H1 (cell line): ENCODE measurements around the gene PPP1R9A. TPM values are rescaled to one million over a fixed set of nuclear protein-coding genes. Genes with fewer than 3 reads are reported as not detected.

Source experiments
- CTCF ChIA-PET: fragments of 300-600 bp; sonication (Branson Sonifier 250); formaldehyde crosslinking; loops from one replicate; lab custom pipeline; 2021; ENCODE audit not compliant: partially characterized antibody; lab: Charles Lee
- POLR2A ChIA-PET: fragments of 300-600 bp; sonication (Branson Sonifier 250); formaldehyde crosslinking; loops from one replicate; lab custom pipeline; 2021; ENCODE audit warnings: inconsistent platforms; ENCODE audit not compliant: partially characterized antibody; lab: Charles Lee
- DNase-seq, 2 experiments: peaks; one replicate each; pipeline versions ENCODE4 v3.0.0 to v3.0.0-alpha.2; 2010 to 2022; ENCODE audit warnings: low spot score in 2 of 2, low read depth in 1 of 2, mixed read lengths in 1 of 2
- FAIRE-seq: peaks from 2 replicates; lab custom pipeline; 2011; peaks lifted over from hg19 to GRCh38; lab: Jason Lieb, UNC
- H2AFZ ChIP-seq: 2 replicates; pipeline ENCODE4 v1.8.1; 2012; ENCODE audit warnings: low read length, inconsistent platforms
- H2AK5ac ChIP-seq: 2 replicates; pipeline ENCODE4 v1.6.1; 2013; ENCODE audit warnings: low read depth, low read length
- H2BK120ac ChIP-seq: replicated peaks from 2 replicates; pipeline ENCODE3; 2013; ENCODE audit warnings: low read depth, low read length, inconsistent platforms
- H2BK12ac ChIP-seq: 2 replicates; pipeline ENCODE4 v1.6.1; 2013; ENCODE audit warnings: low read depth, low read length
- H2BK15ac ChIP-seq: 2 replicates; pipeline ENCODE4 v1.6.1; 2013; ENCODE audit warnings: low read length
- H2BK20ac ChIP-seq: 2 replicates; pipeline ENCODE4 v1.6.1; 2013; ENCODE audit warnings: low read length
- H2BK5ac ChIP-seq: 2 replicates; pipeline ENCODE4 v1.6.1; 2013; ENCODE audit warnings: low read depth, low read length
- H3K14ac ChIP-seq: 2 replicates; pipeline ENCODE4 v1.6.1; 2013; ENCODE audit warnings: inconsistent platforms; ENCODE audit not compliant: insufficient read length
- H3K18ac ChIP-seq: 2 replicates; pipeline ENCODE4 v1.6.1; 2013; ENCODE audit warnings: low read length; ENCODE audit errors: extremely low read depth
- H3K23ac ChIP-seq: 2 replicates; pipeline ENCODE4 v1.6.1; 2013; ENCODE audit warnings: inconsistent platforms; ENCODE audit not compliant: insufficient read length
- H3K23me2 ChIP-seq: 2 replicates; pipeline ENCODE4 v1.6.1; 2013; ENCODE audit warnings: low read depth, low read length
- H3K27ac ChIP-seq: 2 replicates; pipeline ENCODE4 v1.6.1; 2011; ENCODE audit warnings: low read depth, low read length, inconsistent platforms
- H3K27me3 ChIP-seq, 4 experiments: replicated peaks in 1 of 4; 1 replicate in 1 of 4; 2 replicates in 3 of 4; pipeline versions ENCODE4 v1.6.1 to v1.8.1; 2011 to 2013; ENCODE audit warnings: low read length in 3 of 4, mild to moderate bottlenecking in 3 of 4, inconsistent platforms in 2 of 4, mixed read lengths in 2 of 4, moderate library complexity in 1 of 4; ENCODE audit not compliant: control insufficient read depth in 3 of 4, insufficient read depth in 3 of 4; ENCODE audit errors: extremely low read depth in 1 of 4
- H3K36me3 ChIP-seq, 4 experiments: 2 replicates each; pipeline versions ENCODE4 v1.6.1 to v1.8.1; 2011 to 2013; ENCODE audit warnings: mild to moderate bottlenecking in 4 of 4, low read length in 3 of 4, moderate library complexity in 2 of 4, control low read depth in 1 of 4, inconsistent platforms in 1 of 4; ENCODE audit not compliant: insufficient read depth in 4 of 4, control insufficient read depth in 2 of 4
- H3K4ac ChIP-seq: replicated peaks from 2 replicates; pipeline ENCODE3; 2013; ENCODE audit warnings: low read length, low read depth, mixed read lengths, inconsistent platforms; ENCODE audit not compliant: insufficient read length
- H3K4me1 ChIP-seq, 4 experiments: replicated peaks in 1 of 4; 1 replicate in 1 of 4; 2 replicates in 3 of 4; pipeline versions ENCODE4 v1.6.1 to v1.8.1; 2011 to 2013; ENCODE audit warnings: low read length in 3 of 4, inconsistent platforms in 2 of 4, mixed read lengths in 1 of 4; ENCODE audit not compliant: insufficient read depth in 4 of 4, control insufficient read depth in 3 of 4
- H3K4me2 ChIP-seq, 2 experiments: 2 replicates each; pipeline versions ENCODE4 v1.6.1 to v1.8.1; 2011 to 2013; ENCODE audit warnings: low read depth in 2 of 2, low read length in 2 of 2, control low read depth in 1 of 2, inconsistent platforms in 1 of 2, mild to moderate bottlenecking in 1 of 2; ENCODE audit not compliant: insufficient read depth in 1 of 2
- H3K4me3 ChIP-seq, 4 experiments: fragments of 200-600, 300-600 bp in 1 of 4; sonication (generic), shearing (Covaris generic), sonication (Bioruptor Twin) in 1 of 4; 2 replicates each; pipeline versions ENCODE4 v1.5.1 to v1.8.1; 2011 to 2016; ENCODE audit warnings: low read length in 4 of 4, low read depth in 3 of 4, control low read depth in 2 of 4, inconsistent platforms in 2 of 4, mild to moderate bottlenecking in 2 of 4, mixed read lengths in 1 of 4, moderate library complexity in 1 of 4; ENCODE audit not compliant: insufficient read depth in 2 of 4; ENCODE audit errors: extremely low read depth in 1 of 4
- H3K56ac ChIP-seq: replicated peaks from 2 replicates; pipeline ENCODE3; 2013; ENCODE audit warnings: low read depth, mild to moderate bottlenecking, mixed read lengths, low read length, inconsistent platforms; ENCODE audit not compliant: insufficient read length
- H3K79me1 ChIP-seq: 2 replicates; pipeline ENCODE4 v1.6.1; 2013; ENCODE audit warnings: low read depth, low read length, control low read depth
- H3K79me2 ChIP-seq, 2 experiments: 2 replicates each; pipeline versions ENCODE4 v1.6.1 to v1.8.1; 2012 to 2013; ENCODE audit warnings: low read length in 2 of 2, mild to moderate bottlenecking in 2 of 2, inconsistent platforms in 1 of 2; ENCODE audit not compliant: insufficient read depth in 2 of 2, control insufficient read depth in 1 of 2
- H3K9ac ChIP-seq, 4 experiments: replicated peaks in 1 of 4; 1 replicate in 1 of 4; 2 replicates in 3 of 4; pipeline versions ENCODE4 v1.6.1 to v1.8.1; 2011 to 2013; ENCODE audit warnings: low read depth in 3 of 4, low read length in 3 of 4, control low read depth in 2 of 4, mild to moderate bottlenecking in 2 of 4, moderate library complexity in 2 of 4, inconsistent platforms in 1 of 4; ENCODE audit errors: extremely low read depth in 1 of 4
- H3K9me3 ChIP-seq, 2 experiments: 2 replicates each; pipeline versions ENCODE4 v1.6.1 to v1.8.1; 2012 to 2013; ENCODE audit warnings: mild to moderate bottlenecking in 2 of 2, moderate library complexity in 2 of 2, control low read depth in 1 of 2, inconsistent platforms in 1 of 2, low read depth in 1 of 2, low read length in 1 of 2, mixed read lengths in 1 of 2; ENCODE audit not compliant: insufficient read depth in 2 of 2
- H4K20me1 ChIP-seq, 2 experiments: replicated peaks in 1 of 2; 2 replicates each; pipeline versions ENCODE3 to v1.8.1; 2011 to 2013; ENCODE audit warnings: inconsistent platforms in 2 of 2, low read length in 2 of 2, mild to moderate bottlenecking in 1 of 2; ENCODE audit not compliant: insufficient read depth in 2 of 2, control insufficient read depth in 1 of 2
- H4K5ac ChIP-seq: 2 replicates; pipeline ENCODE4 v1.6.1; 2013; ENCODE audit warnings: low read length, low read depth, mixed read lengths, inconsistent platforms; ENCODE audit not compliant: insufficient read length
- H4K8ac ChIP-seq: 2 replicates; pipeline ENCODE4 v1.8.0; 2013; ENCODE audit warnings: mild to moderate bottlenecking, moderate library complexity, low read length, inconsistent platforms; ENCODE audit not compliant: insufficient read depth; ENCODE audit errors: extremely low read depth
- H4K91ac ChIP-seq: replicated peaks from 2 replicates; pipeline ENCODE3; 2013; ENCODE audit warnings: low read length, mixed read lengths, inconsistent platforms; ENCODE audit not compliant: insufficient read length
- ASH2L ChIP-seq: fragments of 200-600, 300-600 bp; sonication (generic); IDR thresholded peaks from one replicate; pipeline ENCODE4 v1.7.1; 2017; ENCODE audit warnings: low read length
- CHD2 ChIP-seq: IDR thresholded peaks from 2 replicates; pipeline ENCODE4 v1.6.1; 2012; ENCODE audit warnings: low read length, improper control_type of control experiment
- POLR2A ChIP-seq, 2 experiments: IDR thresholded peaks; 1 replicate in 1 of 2; 2 replicates in 1 of 2; pipeline ENCODE4 v1.6.1; 2011; ENCODE audit warnings: low read depth in 2 of 2, low read length in 2 of 2, mild to moderate bottlenecking in 2 of 2; ENCODE audit errors: control extremely low read depth in 1 of 2
- SP1 ChIP-seq: IDR thresholded peaks from 2 replicates; pipeline ENCODE4 v1.6.1; 2011; ENCODE audit warnings: low read depth, low read length
- SP4 ChIP-seq: IDR thresholded peaks from 2 replicates; pipeline ENCODE4 v1.6.1; 2012; ENCODE audit warnings: low read length, inconsistent platforms
- whole genome bisulfite sequencing, 2 experiments: shearing (Covaris generic) in 1 of 2; methylation state at CpG; one replicate each; pipeline versions ENCODE4 v1.1.6 to v1.1.7; 2013 to 2015; ENCODE audit warnings: low lambda C conversion rate in 2 of 2, mixed read lengths in 2 of 2, inconsistent platforms in 1 of 2, low coverage in 1 of 2, missing lambda C conversion rate in 1 of 2; ENCODE audit not compliant: insufficient replicate concordance in 2 of 2, insufficient coverage in 1 of 2, insufficient read length in 1 of 2; ENCODE audit errors: extremely low coverage in 1 of 2, missing lambda C conversion rate in 1 of 2; 5-methylcytosine and 5-hydroxymethylcytosine counted together
- polyA plus RNA-seq, 7 experiments: library from polyadenylated mRNA; depleted of rRNA in 3 of 7; stranded (reverse) in 5 of 7; unstranded in 2 of 7; fragments of >200 nt in 5 of 7; fragments of 200-250 nt in 2 of 7; gene quantifications; 1 replicate in 5 of 7; 2 replicates in 1 of 7; 4 replicates in 1 of 7; pipeline versions ENCODE4 v1.2.1 to v1.2.3, GENCODE V29; 2011 to 2013; ENCODE audit warnings: missing spikeins in 2 of 7, mixed read lengths in 2 of 7
- total RNA-seq: library from RNA; stranded (reverse); fragmentation: NEBNext Ultra II Directional; extraction: Animal tissue kit (Norgen Biotek cat#: 25700); gene quantifications from 2 replicates; pipeline ENCODE4 v1.2.1, GENCODE V29; 2021

The PPP1R9A gene
- total and polyA plus RNA-seq, 2 of the 8 experiments (the other 6 are each of a cell fraction or from before 2014, with no cell fraction given) = 3.0 to 20.3 TPM

- ChIA-PET POLR2A (interaction anchor here (0.6 kb wide), 1 partner anchor 16 kb away, joined by 5 read pairs; no protein-coding TSS in a partner anchor), CTCF (interaction anchor here (0.6 to 3.8 kb wide), 7 partner anchors 13 to 751 kb away, joined by 3 to 14 read pairs (median 5); no protein-coding TSS in a partner anchor)
These were observed 293.3 kb downstream of the PPP1R9A start for GRCh38 chr7:95200741-95201140.

More at GRCh38 chr7:95200741-95201140, 293.3 kb downstream of the PPP1R9A start:
- Histone ChIP-seq H2AFZ (no peak overlapping the region), H3K9ac (no peak overlapping the region), H3K27ac (no peak overlapping the region), H3K27me3 (no peaks in the 10 kb centered on the region), H3K23me2 (peaks cover 6% of the 10 kb centered on the region; the same call in 1 of the 2 replicates), H3K79me2 (no peaks in the 10 kb centered on the region), H3K79me1 (no peaks in the 10 kb centered on the region; the same call in 1 of the 2 replicates), H2BK12ac (no peak overlapping the region), H3K4me1 (no peaks in the 10 kb centered on the region), H3K23ac (no peak overlapping the region), H4K8ac (no peak overlapping the region), H4K91ac (no peak overlapping the region), H3K36me3 (no peaks in the 10 kb centered on the region), H3K4ac (no peak overlapping the region), H3K9me3 (no peaks in the 10 kb centered on the region), H4K5ac (no peak overlapping the region), H2BK120ac (no peak overlapping the region), H3K14ac (no peak overlapping the region), H4K20me1 (peaks cover 0 to 5% of the 10 kb centered on the region in 2 experiments), H3K4me2 (no peak overlapping the region), H2BK15ac (no peak overlapping the region), H2AK5ac (no peak overlapping the region), H3K4me3 (no peak overlapping the region), H3K18ac (no peak overlapping the region), H2BK5ac (no peak overlapping the region), H3K56ac (no peak overlapping the region), H2BK20ac (no peak overlapping the region)
- DNase-seq = no peak
- TF ChIP-seq CHD2 = no peak
- no peak for TF ChIP-seq ASH2L
- TF ChIP-seq SP4 = no peak
- TF ChIP-seq SP1 = no peak
- TF ChIP-seq POLR2A (IDR thresholded peaks at IDR 0.05; ENCODE audit: control extremely low read depth in 1 of 2, low read depth in 2 of 2, low read length in 2 of 2) = no peak
- WGBS, 2 experiments = 92% methylated on average over 1 of the region's 1 CpG; no CpG with 5 or more reads in 1 of the 2 experiments
- FAIRE-seq = no peak
